ENCODE results near the gene PRADC1. TPM values are rescaled to one million over a fixed set of nuclear protein-coding genes. Genes with fewer than 3 reads are reported as not detected.

The PRADC1 gene
- total RNA-seq: 10.5 and 11.4 TPM in 2 replicates

GRCh38 chr2:73233154-73233931 is at the start of gene PRADC1:
TSS of gene PRADC1 (minus strand) at chr2:73233239. CDS start at chr2:73233160, 79 bp downstream.
- intact Hi-C loops (cut with micrococcal nuclease): loop anchor here (1.0 to 10.0 kb wide), 4 partner anchors 19 to 1221 kb away; partner anchors contain the start of genes ALMS1, INO80B, SFXN5 and SMYD5
- Mint-ChIP-seq H3K27ac (peak within 1 kb of the TSS; percentile 92), H3K36me3 (ENCODE audit: low read depth) (peaks cover 32% of the 10 kb centered on the region), H3K27me3 (ENCODE audit: low read depth) (no peaks in the 10 kb centered on the region), H3K9me3 (no peaks in the 10 kb centered on the region), H3K4me3 (ENCODE audit: low read depth) (peak within 1 kb of the TSS; percentile 96), H3K4me1 (ENCODE audit: low read depth) (peaks cover 31% of the 10 kb centered on the region)
- peak; percentile 96 for DNase-seq (ENCODE audit: low spot score)

GRCh38 chr2:73281244-73281643 is 48.2 kb upstream of the PRADC1 start:
- H3K36me3 Mint-ChIP-seq (ENCODE audit: low read depth): peaks cover 7% of the 10 kb centered on the region
- no peaks in the 10 kb centered on the region for H3K9me3 Mint-ChIP-seq
- H3K27ac Mint-ChIP-seq: no peak overlapping the region
- H3K4me1 Mint-ChIP-seq (ENCODE audit: low read depth): peaks cover 15% of the 10 kb centered on the region
- intact Hi-C loops (cut with micrococcal nuclease): no loop called here
- H3K27me3 Mint-ChIP-seq (ENCODE audit: low read depth): peaks cover 6% of the 10 kb centered on the region
- no peak for DNase-seq (ENCODE audit: low spot score)
- H3K4me3 Mint-ChIP-seq (ENCODE audit: low read depth): no peak overlapping the region

GRCh38 chr2:73279852-73280251 is 46.8 kb upstream of the PRADC1 start:
- no peaks in the 10 kb centered on the region for H3K9me3 Mint-ChIP-seq
- no peaks in the 10 kb centered on the region for H3K27me3 Mint-ChIP-seq (ENCODE audit: low read depth)
- H3K4me1 Mint-ChIP-seq (ENCODE audit: low read depth): peaks cover 10% of the 10 kb centered on the region
- intact Hi-C loops (cut with micrococcal nuclease): no loop called here
- no peak overlapping the region for H3K4me3 Mint-ChIP-seq (ENCODE audit: low read depth)
- DNase-seq (ENCODE audit: low spot score): no peak
- H3K27ac Mint-ChIP-seq: no peak overlapping the region
- H3K36me3 Mint-ChIP-seq (ENCODE audit: low read depth): peaks cover 7% of the 10 kb centered on the region

GRCh38 chr2:73272270-73272669 is 39.2 kb upstream of the PRADC1 start:
- intact Hi-C loops (cut with micrococcal nuclease): no loop called here
- Mint-ChIP-seq H3K4me1 (ENCODE audit: low read depth) (peaks cover 11% of the 10 kb centered on the region), H3K36me3 (ENCODE audit: low read depth) (peaks cover 6% of the 10 kb centered on the region), H3K9me3 (no peaks in the 10 kb centered on the region), H3K4me3 (ENCODE audit: low read depth) (no peak overlapping the region), H3K27ac (no peak overlapping the region), H3K27me3 (ENCODE audit: low read depth) (no peaks in the 10 kb centered on the region)
- DNase-seq (ENCODE audit: low spot score): no peak

- H3K27ac Mint-ChIP-seq: no peak overlapping the region
- peaks cover 6% of the 10 kb centered on the region for H3K36me3 Mint-ChIP-seq (ENCODE audit: low read depth)
- no peaks in the 10 kb centered on the region for H3K9me3 Mint-ChIP-seq
- intact Hi-C loops (cut with micrococcal nuclease): loop anchor here (2.0 kb wide), 1 partner anchor 35 kb away; the partner anchor contains the start of gene CCT7
- peaks cover 11% of the 10 kb centered on the region for H3K4me1 Mint-ChIP-seq (ENCODE audit: low read depth)
- no peaks in the 10 kb centered on the region for H3K27me3 Mint-ChIP-seq (ENCODE audit: low read depth)
- peak overlapping the region; percentile 37 for H3K4me3 Mint-ChIP-seq (ENCODE audit: low read depth)
- DNase-seq (ENCODE audit: low spot score): no peak
Observed at GRCh38 chr2:73269686-73270465, 36.8 kb upstream of the PRADC1 start.

GRCh38 chr2:73268830-73269685 is 36.0 kb upstream of the PRADC1 start:
- no peaks in the 10 kb centered on the region for H3K9me3 Mint-ChIP-seq
- H3K27me3 Mint-ChIP-seq (ENCODE audit: low read depth): no peaks in the 10 kb centered on the region
- peaks cover 10% of the 10 kb centered on the region for H3K36me3 Mint-ChIP-seq (ENCODE audit: low read depth)
- no peak overlapping the region for H3K27ac Mint-ChIP-seq
- DNase-seq (ENCODE audit: low spot score): peak; percentile 72
- no peak overlapping the region for H3K4me3 Mint-ChIP-seq (ENCODE audit: low read depth)
- intact Hi-C loops (cut with micrococcal nuclease): loop anchor here (2.0 kb wide), 1 partner anchor 34 kb away; the partner anchor contains the start of gene CCT7
- H3K4me1 Mint-ChIP-seq (ENCODE audit: low read depth): peaks cover 11% of the 10 kb centered on the region

GRCh38 chr2:73268366-73268829 is 35.4 kb upstream of the PRADC1 start:
- H3K27ac Mint-ChIP-seq: no peak overlapping the region
- no peaks in the 10 kb centered on the region for H3K9me3 Mint-ChIP-seq

GRCh38 chr2:73267008-73267407 is 34.0 kb upstream of the PRADC1 start:
- Mint-ChIP-seq H3K27me3 (ENCODE audit: low read depth) (no peaks in the 10 kb centered on the region), H3K4me3 (ENCODE audit: low read depth) (no peak overlapping the region), H3K27ac (no peak overlapping the region)

More at GRCh38 chr2:73268366-73268829, 35.4 kb upstream of the PRADC1 start:
- H3K27me3 Mint-ChIP-seq (ENCODE audit: low read depth): no peaks in the 10 kb centered on the region
- H3K4me1 Mint-ChIP-seq (ENCODE audit: low read depth): peaks cover 11% of the 10 kb centered on the region
- intact Hi-C loops (cut with micrococcal nuclease): loop anchor here (2.0 kb wide), 1 partner anchor 34 kb away; the partner anchor contains the start of gene CCT7
- H3K4me3 Mint-ChIP-seq (ENCODE audit: low read depth): peak overlapping the region; percentile 64
- H3K36me3 Mint-ChIP-seq (ENCODE audit: low read depth): peaks cover 14% of the 10 kb centered on the region
- no peak for DNase-seq (ENCODE audit: low spot score)

GRCh38 chr2:73266061-73266901 is 33.2 kb upstream of the PRADC1 start:
- Mint-ChIP-seq H3K4me3 (ENCODE audit: low read depth) (no peak overlapping the region), H3K36me3 (ENCODE audit: low read depth) (peaks cover 20% of the 10 kb centered on the region), H3K4me1 (ENCODE audit: low read depth) (peaks cover 11% of the 10 kb centered on the region), H3K27me3 (ENCODE audit: low read depth) (no peaks in the 10 kb centered on the region), H3K27ac (no peak overlapping the region), H3K9me3 (no peaks in the 10 kb centered on the region)
- intact Hi-C loops (cut with micrococcal nuclease): no loop called here
- no peak for DNase-seq (ENCODE audit: low spot score)

More at GRCh38 chr2:73267008-73267407, 34.0 kb upstream of the PRADC1 start:
- Mint-ChIP-seq H3K9me3 (no peaks in the 10 kb centered on the region), H3K4me1 (ENCODE audit: low read depth) (peaks cover 11% of the 10 kb centered on the region), H3K36me3 (ENCODE audit: low read depth) (peaks cover 16% of the 10 kb centered on the region)
- intact Hi-C loops (cut with micrococcal nuclease): no loop called here
- DNase-seq (ENCODE audit: low spot score): no peak

- Mint-ChIP-seq H3K27ac (no peak overlapping the region), H3K4me3 (ENCODE audit: low read depth) (no peak overlapping the region), H3K4me1 (ENCODE audit: low read depth) (peaks cover 11% of the 10 kb centered on the region), H3K9me3 (no peaks in the 10 kb centered on the region), H3K36me3 (ENCODE audit: low read depth) (peaks cover 21% of the 10 kb centered on the region), H3K27me3 (ENCODE audit: low read depth) (no peaks in the 10 kb centered on the region)
- DNase-seq (ENCODE audit: low spot score): no peak
- intact Hi-C loops (cut with micrococcal nuclease): no loop called here
Observed at GRCh38 chr2:73265298-73266060, 32.4 kb upstream of the PRADC1 start.

GRCh38 chr2:73264783-73265182 is 31.7 kb upstream of the PRADC1 start:
- intact Hi-C loops (cut with micrococcal nuclease): no loop called here
- no peak for DNase-seq (ENCODE audit: low spot score)
- no peak overlapping the region for H3K4me3 Mint-ChIP-seq (ENCODE audit: low read depth)
- no peaks in the 10 kb centered on the region for H3K27me3 Mint-ChIP-seq (ENCODE audit: low read depth)
- H3K27ac Mint-ChIP-seq: no peak overlapping the region
- peaks cover 8% of the 10 kb centered on the region for H3K4me1 Mint-ChIP-seq (ENCODE audit: low read depth)
- no peaks in the 10 kb centered on the region for H3K9me3 Mint-ChIP-seq
- peaks cover 21% of the 10 kb centered on the region for H3K36me3 Mint-ChIP-seq (ENCODE audit: low read depth)

Measured in activated T-helper 2 cell treated with anti-CD3 and anti-CD28 coated beads, Interferon-gamma antibody, Interleukin-2, Interleukin-4, amounts not matched to agents 10 μg/mL and 5 μg/mL and 100 μg/mL, durations not matched to agents 14 hours and 24 hours and 36 hours (primary cell).